GM19467 (cell line): ENCODE measurements around the gene FUT7.

ENCODE experiments used
- ATAC-seq: cut with Tn5 transposase; IDR thresholded peaks from one replicate; pipeline ENCODE4 v1.9.1; 2021; ENCODE audit warnings: mild to moderate bottlenecking, moderate library complexity; ENCODE audit not compliant: unreplicated experiment

The FUT7 gene

GRCh38 chr9:137019891-137020683 is 11.8 kb downstream of the FUT7 start:
- ATAC-seq: no peak

GRCh38 chr9:137018761-137019559 is 12.9 kb downstream of the FUT7 start:
- ATAC-seq: no peak

- no peak for ATAC-seq
Observed at GRCh38 chr9:137017791-137018497, 13.9 kb downstream of the FUT7 start.

- ATAC-seq: no peak
Observed at GRCh38 chr9:137017071-137017470, 14.8 kb downstream of the FUT7 start.

- no peak for ATAC-seq
Observed at GRCh38 chr9:137016436-137016835, 15.5 kb downstream of the FUT7 start.

GRCh38 chr9:137015976-137016375 is 15.9 kb downstream of the FUT7 start:
- ATAC-seq: no peak

GRCh38 chr9:137015540-137015930 is 16.4 kb downstream of the FUT7 start:
- ATAC-seq: no peak

- ATAC-seq: no peak
Observed at GRCh38 chr9:137014776-137015539, 16.9 kb downstream of the FUT7 start.

GRCh38 chr9:137014166-137014565 is 17.7 kb downstream of the FUT7 start:
- ATAC-seq: no peak

- ATAC-seq: no peak
Observed at GRCh38 chr9:137013571-137013940, 18.3 kb downstream of the FUT7 start.

- ATAC-seq: no peak
Observed at GRCh38 chr9:137012694-137013570, 19.0 kb downstream of the FUT7 start.

- ATAC-seq: no peak
Observed at GRCh38 chr9:137011907-137012675, 19.8 kb downstream of the FUT7 start.

- ATAC-seq: no peak
Observed at GRCh38 chr9:137011156-137011555, 20.7 kb downstream of the FUT7 start.

GRCh38 chr9:137009938-137010732 is 21.8 kb downstream of the FUT7 start:
- ATAC-seq: no peak

GRCh38 chr9:137009217-137009616 is 22.7 kb downstream of the FUT7 start:
- ATAC-seq: no peak

GRCh38 chr9:137008312-137008711 is 23.6 kb downstream of the FUT7 start:
- no peak for ATAC-seq

- no peak for ATAC-seq
Observed at GRCh38 chr9:137007816-137008270, 24.0 kb downstream of the FUT7 start.

GRCh38 chr9:137007108-137007815 is 24.6 kb downstream of the FUT7 start:
- no peak for ATAC-seq
